GM10266 (cell line): ENCODE results near the gene C1orf210.

Experiments
- DNase-seq: peaks from one replicate; pipeline ENCODE4 v3.0.0; 2012; ENCODE audit errors: extremely low spot score
- TF ChIP-seq, protein P1 (sequence below): IDR thresholded peaks from 2 replicates; pipeline ENCODE4 v1.5.1; 2012; ENCODE audit warnings: mild to moderate bottlenecking, low read depth; ENCODE audit not compliant: control insufficient read depth, insufficient read depth; ENCODE audit errors: missing control alignments

Gene C1orf210

DNA sequence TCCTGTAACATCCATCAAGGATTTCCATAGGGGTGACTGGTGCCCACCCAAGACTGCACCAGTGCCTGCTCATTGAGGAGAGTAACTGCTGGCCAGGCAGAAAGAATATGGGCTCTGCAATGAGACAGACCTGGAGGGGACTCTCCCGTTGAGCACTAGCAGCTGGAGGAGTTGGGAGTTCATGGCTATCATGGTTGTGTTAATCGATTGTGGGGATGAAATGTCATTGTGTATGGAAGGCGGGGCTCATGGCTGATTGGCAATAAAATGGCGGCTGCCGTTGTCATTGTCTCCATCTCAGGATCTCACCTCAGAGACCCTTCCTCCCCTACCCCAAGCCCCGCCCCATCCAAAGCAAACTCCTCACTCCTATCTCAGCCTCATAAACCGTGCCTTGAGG lies 11.7 kb downstream of the C1orf210 start:
- TF ChIP-seq, protein P1, sequence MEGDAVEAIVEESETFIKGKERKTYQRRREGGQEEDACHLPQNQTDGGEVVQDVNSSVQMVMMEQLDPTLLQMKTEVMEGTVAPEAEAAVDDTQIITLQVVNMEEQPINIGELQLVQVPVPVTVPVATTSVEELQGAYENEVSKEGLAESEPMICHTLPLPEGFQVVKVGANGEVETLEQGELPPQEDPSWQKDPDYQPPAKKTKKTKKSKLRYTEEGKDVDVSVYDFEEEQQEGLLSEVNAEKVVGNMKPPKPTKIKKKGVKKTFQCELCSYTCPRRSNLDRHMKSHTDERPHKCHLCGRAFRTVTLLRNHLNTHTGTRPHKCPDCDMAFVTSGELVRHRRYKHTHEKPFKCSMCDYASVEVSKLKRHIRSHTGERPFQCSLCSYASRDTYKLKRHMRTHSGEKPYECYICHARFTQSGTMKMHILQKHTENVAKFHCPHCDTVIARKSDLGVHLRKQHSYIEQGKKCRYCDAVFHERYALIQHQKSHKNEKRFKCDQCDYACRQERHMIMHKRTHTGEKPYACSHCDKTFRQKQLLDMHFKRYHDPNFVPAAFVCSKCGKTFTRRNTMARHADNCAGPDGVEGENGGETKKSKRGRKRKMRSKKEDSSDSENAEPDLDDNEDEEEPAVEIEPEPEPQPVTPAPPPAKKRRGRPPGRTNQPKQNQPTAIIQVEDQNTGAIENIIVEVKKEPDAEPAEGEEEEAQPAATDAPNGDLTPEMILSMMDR: no peak
- no peak for DNase-seq

- DNase-seq: no peak
- TF ChIP-seq, protein P1: no peak
Measured at GRCh38 chr1:43272576-43273571, 12.5 kb downstream of the C1orf210 start.

DNA sequence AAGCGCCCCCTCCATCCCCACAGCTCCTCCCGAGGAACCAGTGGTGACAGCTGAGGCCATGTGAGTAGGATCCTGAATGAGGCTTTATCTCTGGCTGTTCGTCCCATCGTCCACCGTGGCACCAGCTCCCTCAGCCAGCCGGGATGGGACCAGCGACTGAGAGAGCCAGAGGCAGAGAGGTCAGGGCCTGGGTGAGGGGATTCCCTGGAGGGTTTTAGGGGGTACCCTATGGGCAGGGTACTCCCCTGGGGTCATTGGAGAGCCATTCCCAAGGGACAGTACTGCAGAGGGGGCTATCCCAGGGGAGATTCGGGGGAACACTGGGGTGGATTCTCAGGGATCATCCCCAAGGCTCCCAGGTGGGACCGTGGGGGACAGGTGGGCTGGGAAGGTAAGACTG lies 13.2 kb downstream of the C1orf210 start:
- TF ChIP-seq, protein P1: no peak
- DNase-seq: peak; percentile 10

- TF ChIP-seq, protein P1: no peak
- no peak for DNase-seq
Measured at GRCh38 chr1:43271186-43272118, 13.9 kb downstream of the C1orf210 start.

GRCh38 chr1:43270421-43271095 lies 14.8 kb downstream of the C1orf210 start:
- TF ChIP-seq, protein P1: no peak
- peak; percentile 55 for DNase-seq

GRCh38 chr1:43269627-43270375 lies 15.6 kb downstream of the C1orf210 start, which contains the start of gene TMEM125:
TSS of gene TMEM125 (plus strand) at chr1:43269983. CDS start at chr1:43272723, 2,740 bp downstream.
- TF ChIP-seq, protein P1: no peak
- no peak for DNase-seq
